Activated CD4-positive, alpha-beta T cell treated with anti-CD3 and anti-CD28 coated beads, Interleukin-2, amount 10 ng/mL, durations not matched to agents 7 days and 5 days (primary cell): ENCODE data around the gene ITGB1. TPM values are rescaled to one million over a fixed set of nuclear protein-coding genes. Genes with fewer than 3 reads are reported as not detected.
"Not testable (repeated sequence)": the region's sequence is repeated elsewhere in the genome, so short reads cannot be mapped to it uniquely, and the experiment has no call there.

Experiments used
- CTCF ChIA-PET: fragments of 350-600 bp; sonication (Branson Sonifier 250); formaldehyde crosslinking; loops from one replicate; lab custom pipeline; 2021; ENCODE audit warnings: antibody characterized with exemption; lab: Charles Lee
- POLR2A ChIA-PET: fragments of 350-600 bp; sonication (Branson Sonifier 250); formaldehyde crosslinking; loops from one replicate; lab custom pipeline; 2021; ENCODE audit warnings: antibody characterized with exemption; lab: Charles Lee
- DNase-seq: peaks from one replicate; pipeline ENCODE4 v3.0.0-alpha.2; 2020
- H3K27ac Mint-ChIP-seq: one replicate; pipeline ENCODE4 v1.8.0; 2021; ENCODE audit warnings: mild to moderate bottlenecking, moderate library complexity, mixed read lengths
- H3K27me3 Mint-ChIP-seq: one replicate; pipeline ENCODE4 v1.8.0; 2021; ENCODE audit warnings: mixed read lengths
- H3K36me3 Mint-ChIP-seq: one replicate; pipeline ENCODE4 v1.8.0; 2021; ENCODE audit warnings: low read depth, mixed read lengths
- H3K4me1 Mint-ChIP-seq: one replicate; pipeline ENCODE4 v1.8.0; 2021; ENCODE audit warnings: mixed read lengths
- H3K4me3 Mint-ChIP-seq: one replicate; pipeline ENCODE4 v1.8.0; 2021; ENCODE audit warnings: mild to moderate bottlenecking, moderate library complexity, mixed read lengths
- H3K9me3 Mint-ChIP-seq: one replicate; pipeline ENCODE4 v1.8.0; 2021; ENCODE audit warnings: mixed read lengths
- total RNA-seq, 2 experiments: library from RNA; stranded (reverse); gene quantifications; one replicate each; pipeline ENCODE4 v1.2.3, GENCODE V29; 2021

The ITGB1 gene
- total RNA-seq, 2 experiments from 2014 or later, result 89.4 to 98.4 TPM

DNA sequence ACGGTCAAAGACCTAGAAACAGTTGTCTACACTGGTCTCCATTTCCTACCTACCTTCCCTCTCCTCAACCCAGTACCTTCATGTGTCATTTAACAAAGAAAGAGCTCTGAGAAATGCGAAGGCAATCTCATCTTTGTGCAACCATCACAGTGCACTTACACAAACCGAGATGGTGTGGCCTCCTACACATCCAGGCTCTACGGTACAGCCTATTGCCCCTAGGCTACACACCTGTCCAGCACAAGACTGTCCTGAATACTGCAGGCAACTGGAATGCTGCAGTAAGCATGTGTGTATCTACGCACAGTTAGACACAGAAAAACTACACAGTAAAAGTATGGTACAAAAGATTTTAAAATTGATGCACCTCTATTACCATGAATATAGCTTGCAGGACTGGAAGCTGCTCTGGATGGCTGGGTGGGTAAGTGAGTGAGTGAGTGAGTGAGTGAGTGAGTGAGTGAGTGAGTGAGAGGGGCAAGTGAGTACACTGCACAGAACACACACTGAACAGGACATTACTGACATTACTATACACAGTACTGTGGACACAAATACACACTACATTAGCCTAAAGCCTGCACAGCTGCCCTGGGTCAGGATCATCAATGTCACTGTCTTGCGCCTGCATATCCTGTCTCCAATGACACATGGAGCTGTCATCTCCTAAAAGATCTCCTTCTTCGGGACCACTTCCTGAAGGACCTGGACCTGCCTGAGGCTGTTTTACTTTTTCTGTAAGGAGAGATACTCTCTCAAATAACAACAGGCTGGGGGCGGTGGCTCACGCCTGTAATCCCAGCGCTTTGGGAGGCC is 18.5 kb downstream of the ITGB1 start:
- no peak for DNase-seq
- CTCF ChIA-PET, result interaction anchor here (1.0 to 2.8 kb wide), 3 partner anchors 10 to 15 kb away, joined by 3 to 9 read pairs (median 4); no protein-coding TSS in a partner anchor
- POLR2A ChIA-PET, result no interaction called here
- H3K9me3 Mint-ChIP-seq, result no peaks in the 10 kb centered on the region
- H3K4me1 Mint-ChIP-seq, result peaks cover 28% of the 10 kb centered on the region
- H3K27ac Mint-ChIP-seq, result no peak overlapping the region
- no peak overlapping the region for H3K4me3 Mint-ChIP-seq
- peaks cover 17% of the 10 kb centered on the region for H3K36me3 Mint-ChIP-seq
- no peaks in the 10 kb centered on the region for H3K27me3 Mint-ChIP-seq

DNA sequence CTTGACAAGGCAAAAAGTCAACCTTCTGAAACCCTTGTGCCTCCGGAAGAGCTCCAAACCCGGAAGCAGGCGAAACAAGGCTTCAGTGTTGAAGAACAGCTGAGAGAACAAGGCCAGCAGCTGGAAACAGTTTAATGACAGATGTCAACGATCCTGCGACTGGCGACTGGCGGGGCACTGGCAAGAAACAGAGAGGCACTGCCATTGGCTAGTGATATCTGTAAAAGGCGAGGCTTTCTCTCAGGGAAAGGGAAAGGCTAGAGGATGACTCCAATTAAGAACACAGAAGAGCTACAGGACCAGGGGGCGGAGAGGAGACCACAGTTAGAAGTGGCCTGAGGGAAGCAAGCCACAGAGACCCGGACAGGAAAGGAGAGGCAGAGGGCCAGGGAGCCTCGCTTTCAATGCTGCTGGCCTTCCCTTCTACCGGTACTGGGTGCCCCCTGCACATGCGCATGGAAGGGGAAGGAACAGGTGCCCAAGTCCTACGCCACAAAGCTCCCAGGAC is 19.4 kb downstream of the ITGB1 start:
- POLR2A ChIA-PET, result no interaction called here
- Mint-ChIP-seq H3K36me3 (peaks cover 16% of the 10 kb centered on the region), H3K4me1 (peaks cover 24% of the 10 kb centered on the region), H3K4me3 (no peak overlapping the region), H3K27me3 (no peaks in the 10 kb centered on the region), H3K27ac (no peak overlapping the region), H3K9me3 (no peaks in the 10 kb centered on the region)
- DNase-seq, result no peak
- CTCF ChIA-PET, result interaction anchor here (1.3 to 2.8 kb wide), 2 partner anchors 13 to 14 kb away, joined by 4 to 9 read pairs; no protein-coding TSS in a partner anchor

DNA sequence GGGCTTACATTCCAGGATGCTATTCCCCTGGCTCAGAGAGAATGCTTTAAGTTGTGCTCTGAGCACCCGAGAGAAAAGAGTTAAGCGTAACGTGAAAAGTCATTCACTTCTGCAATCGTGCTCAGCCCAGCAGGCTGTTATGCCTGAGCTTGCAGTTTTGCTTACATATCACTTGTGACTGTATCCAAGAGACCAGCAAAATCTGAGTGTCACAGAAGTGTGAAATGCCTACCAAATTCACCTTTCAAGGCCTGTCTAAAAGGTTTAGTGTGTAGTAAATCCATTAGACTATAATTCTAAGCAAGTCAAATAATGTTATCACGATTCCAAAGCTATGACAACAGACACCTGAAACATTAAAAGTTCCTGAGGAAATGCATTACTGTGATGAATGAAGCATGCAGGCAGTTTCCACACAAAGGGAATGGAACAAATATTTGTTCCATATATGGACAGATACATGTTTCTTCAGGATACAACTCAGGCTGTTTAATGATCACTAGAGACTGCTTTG is 20.1 kb downstream of the ITGB1 start:
- H3K4me1 Mint-ChIP-seq, result peaks cover 20% of the 10 kb centered on the region
- H3K27ac Mint-ChIP-seq, result no peak overlapping the region
- H3K9me3 Mint-ChIP-seq, result no peaks in the 10 kb centered on the region
- H3K4me3 Mint-ChIP-seq, result no peak overlapping the region
- DNase-seq, result no peak
- CTCF ChIA-PET, result interaction anchor here (2.8 kb wide), 1 partner anchor 13 kb away, joined by 9 read pairs; no protein-coding TSS in a partner anchor
- POLR2A ChIA-PET, result no interaction called here
- H3K36me3 Mint-ChIP-seq, result peaks cover 16% of the 10 kb centered on the region
- no peaks in the 10 kb centered on the region for H3K27me3 Mint-ChIP-seq

- no peak overlapping the region for H3K4me3 Mint-ChIP-seq
- POLR2A ChIA-PET, result no interaction called here
- no peak for DNase-seq
- peaks cover 13% of the 10 kb centered on the region for H3K4me1 Mint-ChIP-seq
- H3K36me3 Mint-ChIP-seq, result peaks cover 26% of the 10 kb centered on the region
- H3K9me3 Mint-ChIP-seq, result no peaks in the 10 kb centered on the region
- no peaks in the 10 kb centered on the region for H3K27me3 Mint-ChIP-seq
- H3K27ac Mint-ChIP-seq, result no peak overlapping the region
- CTCF ChIA-PET, result interaction anchor here (0.6 kb wide), 2 partner anchors 25 to 689 kb away, joined by 3 read pairs; no protein-coding TSS in a partner anchor
These were observed 25.8 kb downstream of the ITGB1 start for GRCh38 chr10:32932225-32932729.

- Mint-ChIP-seq H3K36me3 (peaks cover 33% of the 10 kb centered on the region), H3K4me1 (peaks cover 13% of the 10 kb centered on the region), H3K9me3 (peaks cover 3% of the 10 kb centered on the region), H3K27me3 (no peaks in the 10 kb centered on the region), H3K4me3 (no peak overlapping the region), H3K27ac (no peak overlapping the region)
- POLR2A ChIA-PET, result no interaction called here
- no peak for DNase-seq
- CTCF ChIA-PET, result interaction anchor here (0.6 kb wide), 1 partner anchor 688 kb away, joined by 3 read pairs; no protein-coding TSS in a partner anchor
These were observed 26.4 kb downstream of the ITGB1 start for GRCh38 chr10:32931593-32931992.

DNA sequence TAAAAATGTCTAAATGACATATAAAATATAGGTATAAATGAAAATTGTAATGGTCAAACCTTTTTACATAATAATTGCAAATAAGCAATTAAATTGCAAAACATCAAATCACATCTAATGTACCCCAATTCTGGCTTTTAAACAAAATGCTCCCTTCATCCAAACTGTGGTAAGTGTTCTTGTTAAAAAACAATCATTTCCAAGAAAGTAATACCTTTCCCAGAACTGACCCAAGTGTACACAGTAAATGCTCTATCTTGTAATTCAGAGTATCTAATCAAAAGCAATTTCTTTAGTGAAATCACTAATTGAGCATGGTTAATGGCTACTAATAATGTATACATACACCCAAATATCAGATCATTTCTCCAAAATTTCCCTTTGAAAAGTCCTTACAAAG is 28.0 kb downstream of the ITGB1 start:
- ChIA-PET POLR2A (no interaction called here), CTCF (interaction anchor here (0.9 kb wide), 1 partner anchor 10 kb away, joined by 3 read pairs; no protein-coding TSS in a partner anchor)
- peaks cover 8% of the 10 kb centered on the region for H3K9me3 Mint-ChIP-seq
- no peak for DNase-seq
- H3K4me3 Mint-ChIP-seq, result no peak overlapping the region
- H3K4me1 Mint-ChIP-seq, result peaks cover 13% of the 10 kb centered on the region
- peaks cover 42% of the 10 kb centered on the region for H3K36me3 Mint-ChIP-seq
- no peaks in the 10 kb centered on the region for H3K27me3 Mint-ChIP-seq
- no peak overlapping the region for H3K27ac Mint-ChIP-seq

GRCh38 chr10:32929634-32930033 is 28.4 kb downstream of the ITGB1 start:
- no peak overlapping the region for H3K4me3 Mint-ChIP-seq
- DNase-seq, result no peak
- POLR2A ChIA-PET, result no interaction called here
- H3K4me1 Mint-ChIP-seq, result peaks cover 13% of the 10 kb centered on the region
- H3K27me3 Mint-ChIP-seq, result no peaks in the 10 kb centered on the region
- H3K27ac Mint-ChIP-seq, result no peak overlapping the region
- H3K9me3 Mint-ChIP-seq, result peaks cover 8% of the 10 kb centered on the region
- peaks cover 38% of the 10 kb centered on the region for H3K36me3 Mint-ChIP-seq
- CTCF ChIA-PET, result interaction anchor here (0.9 kb wide), 1 partner anchor 10 kb away, joined by 3 read pairs; no protein-coding TSS in a partner anchor

DNA sequence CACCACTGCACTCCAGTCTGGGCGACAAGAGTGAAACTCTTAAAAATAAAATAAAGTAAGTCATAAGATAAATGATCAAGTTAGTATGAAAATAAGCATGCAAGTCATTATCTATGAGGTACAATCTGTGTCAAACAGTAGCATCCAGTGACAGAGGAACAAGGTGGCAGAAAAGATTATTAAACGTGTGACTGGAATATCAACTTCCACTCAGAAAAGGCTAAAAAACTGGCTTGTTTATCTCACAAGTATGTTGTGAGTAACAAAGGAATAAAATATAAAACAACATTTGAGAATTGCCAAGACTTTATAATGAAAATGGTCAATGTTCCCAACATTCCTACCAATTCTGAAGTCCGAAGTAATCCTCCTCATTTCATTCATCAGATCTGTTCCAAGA is 30.3 kb downstream of the ITGB1 start:
- DNase-seq, result no peak
- no peak overlapping the region for H3K27ac Mint-ChIP-seq
- H3K4me3 Mint-ChIP-seq, result no peak overlapping the region
- H3K9me3 Mint-ChIP-seq, result peaks cover 8% of the 10 kb centered on the region
- ChIA-PET CTCF (no interaction called here), POLR2A (no interaction called here)
- no peaks in the 10 kb centered on the region for H3K27me3 Mint-ChIP-seq
- peaks cover 37% of the 10 kb centered on the region for H3K36me3 Mint-ChIP-seq
- H3K4me1 Mint-ChIP-seq, result peaks cover 22% of the 10 kb centered on the region

DNA sequence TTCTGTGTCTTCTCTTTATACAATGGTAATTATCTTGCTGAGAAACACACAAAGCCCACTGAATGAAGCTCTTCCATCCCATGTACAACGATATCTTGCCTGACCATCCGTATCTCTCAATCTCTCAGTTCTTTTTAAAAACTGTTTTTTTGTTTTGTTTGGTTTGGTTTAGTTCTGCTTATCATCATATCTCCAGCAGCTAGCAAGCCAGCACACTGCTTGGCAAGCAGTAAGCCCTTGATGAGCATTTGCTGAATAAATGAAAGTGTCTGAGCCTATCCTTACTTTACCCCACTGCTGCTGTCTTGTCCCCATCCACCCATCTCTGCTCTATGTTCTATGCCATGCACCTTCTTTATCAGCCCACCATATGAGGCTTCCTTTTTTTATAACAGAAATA is 34.2 kb downstream of the ITGB1 start:
- H3K4me1 Mint-ChIP-seq, result peaks cover 15% of the 10 kb centered on the region
- no peak for DNase-seq
- H3K27ac Mint-ChIP-seq, result no peak overlapping the region
- H3K4me3 Mint-ChIP-seq, result no peak overlapping the region
- ChIA-PET CTCF (no interaction called here), POLR2A (no interaction called here)
- H3K27me3 Mint-ChIP-seq, result no peaks in the 10 kb centered on the region
- H3K9me3 Mint-ChIP-seq, result peaks cover 8% of the 10 kb centered on the region
- H3K36me3 Mint-ChIP-seq, result peaks cover 54% of the 10 kb centered on the region

DNA sequence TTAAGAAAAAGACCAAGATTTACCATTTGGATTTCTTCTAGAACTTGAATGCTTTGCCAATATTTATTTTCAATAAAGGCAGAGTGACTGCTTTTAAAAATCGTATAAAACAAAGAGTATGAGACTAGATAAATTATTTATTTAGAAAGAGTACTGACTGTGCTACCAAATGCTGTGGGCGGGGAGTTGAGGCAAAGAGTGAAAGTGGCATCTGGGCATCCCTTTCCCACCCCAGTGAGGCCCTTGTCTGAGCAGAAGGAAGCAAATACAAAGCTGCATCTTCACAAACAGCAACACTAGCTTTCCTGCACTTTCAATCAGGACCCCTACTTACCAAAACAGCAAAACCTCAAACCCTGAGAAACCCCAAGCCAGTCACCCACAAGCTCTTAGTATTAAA is 34.9 kb downstream of the ITGB1 start:
- peaks cover 8% of the 10 kb centered on the region for H3K9me3 Mint-ChIP-seq
- ChIA-PET CTCF (no interaction called here), POLR2A (no interaction called here)
- H3K36me3 Mint-ChIP-seq, result peaks cover 51% of the 10 kb centered on the region
- H3K27ac Mint-ChIP-seq, result no peak overlapping the region
- H3K27me3 Mint-ChIP-seq, result no peaks in the 10 kb centered on the region
- peaks cover 13% of the 10 kb centered on the region for H3K4me1 Mint-ChIP-seq
- H3K4me3 Mint-ChIP-seq, result no peak overlapping the region
- DNase-seq, result no peak

- ChIA-PET POLR2A (no interaction called here), CTCF (no interaction called here)
- Mint-ChIP-seq H3K9me3 (peaks cover 8% of the 10 kb centered on the region), H3K27ac (no peak overlapping the region), H3K4me3 (no peak overlapping the region), H3K4me1 (peaks cover 13% of the 10 kb centered on the region), H3K27me3 (no peaks in the 10 kb centered on the region), H3K36me3 (peaks cover 57% of the 10 kb centered on the region)
- DNase-seq, result no peak
These were observed 35.9 kb downstream of the ITGB1 start for GRCh38 chr10:32922170-32922569.

GRCh38 chr10:32917817-32918216 is 40.2 kb downstream of the ITGB1 start:
- POLR2A ChIA-PET, H3K27me3 Mint-ChIP-seq, DNase-seq, H3K27ac Mint-ChIP-seq, CTCF ChIA-PET, H3K9me3 Mint-ChIP-seq, H3K4me3 Mint-ChIP-seq, H3K4me1 Mint-ChIP-seq: not testable (repeated sequence)
- H3K36me3 Mint-ChIP-seq, result peaks cover 65% of the 10 kb centered on the region
